Measurements from ENCODE around the gene SLC11A2. TPM values are rescaled to one million over a fixed set of nuclear protein-coding genes. Genes with fewer than 3 reads are reported as not detected.

SLC11A2 gene
- total and polyA plus RNA-seq, 2 experiments from 2014 or later: 19.4 to 48.9 TPM

DNA sequence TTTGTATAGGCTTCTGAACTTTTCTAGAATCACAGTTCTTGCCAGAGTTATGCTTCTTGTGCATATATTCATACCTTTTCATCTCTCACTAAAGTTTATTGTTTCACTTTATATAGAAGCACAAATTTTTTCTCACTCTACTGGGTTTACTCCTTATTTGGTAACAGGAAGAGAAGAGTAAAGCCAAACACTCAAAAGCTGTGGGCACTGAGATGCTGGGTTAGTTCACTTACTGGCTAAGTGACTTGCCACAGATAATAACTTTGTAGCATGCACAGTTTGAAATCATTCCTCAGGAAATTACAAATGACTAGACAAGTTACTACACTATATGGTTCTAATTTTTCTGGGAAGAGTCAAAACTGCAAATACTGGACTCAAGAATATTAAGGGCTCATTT is 66.1 kb downstream of the SLC11A2 start (continued):
- TF ChIP-seq NANOG (IDR thresholded peaks at IDR 0.05; ENCODE audit: borderline replicate concordance) (no peak), JUNB (IDR thresholded peaks at IDR 0.05; ENCODE audit: unreplicated experiment) (no peak), EZH2 (IDR thresholded peaks at IDR 0.05; ENCODE audit: low read depth, unreplicated experiment) (no peak), EZH2phosphoT487 (IDR thresholded peaks at IDR 0.05; ENCODE audit: unreplicated experiment) (no peak), CREB1 (CRISPR knock-in tag; IDR thresholded peaks at IDR 0.05; ENCODE audit: low read depth) (no peak), STAT1 (IDR thresholded peaks at IDR 0.05; ENCODE audit: unreplicated experiment) (no peak)

DNA sequence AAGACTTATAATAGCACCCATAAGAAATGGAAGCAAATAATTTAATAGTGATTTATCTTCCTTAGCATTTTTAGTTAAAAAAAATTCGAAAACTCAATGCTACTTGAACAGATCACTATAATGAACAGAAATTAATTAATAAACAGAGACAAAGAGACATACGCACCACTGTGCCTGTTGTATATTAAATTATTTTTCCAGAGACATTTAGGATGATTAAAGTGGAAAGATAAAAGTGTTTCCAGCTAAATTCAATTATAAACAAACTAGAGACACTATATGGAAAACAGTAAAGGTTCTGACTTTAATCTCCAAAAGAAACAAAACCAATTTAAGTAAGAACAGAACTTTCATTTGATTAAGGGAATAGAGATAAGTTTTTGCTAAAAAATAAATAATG is 70.5 kb downstream of the SLC11A2 start:
- Mint-ChIP-seq H3K27ac (no peak overlapping the region), H3K9me3 (no peaks in the 10 kb centered on the region; the same call in 2 of the 3 replicates), H3K36me3 (ENCODE audit: low read depth) (no peaks in the 10 kb centered on the region), H3K4me3 (no peak overlapping the region), H3K4me1 (peaks cover 3% of the 10 kb centered on the region; the same call in 1 of the 3 replicates), H3K27me3 (ENCODE audit: insufficient read depth, low read depth, poor library complexity) (peaks cover 5% of the 10 kb centered on the region)
- Histone ChIP-seq H3K79me2 (replicated peaks; ENCODE audit: insufficient read depth) (no peaks in the 10 kb centered on the region), H3K27me3 (ENCODE audit: insufficient read depth) (no peaks in the 10 kb centered on the region), H3K27ac (ENCODE audit: low read depth) (no peak overlapping the region), H3K4me3 (no peak overlapping the region), H3K4me1 (ENCODE audit: insufficient read depth) (no peaks in the 10 kb centered on the region), H3F3A (replicated peaks; ENCODE audit: low read depth) (no peaks in the 10 kb centered on the region), H4K20me1 (replicated peaks; ENCODE audit: insufficient read depth) (no peaks in the 10 kb centered on the region), H2AFZ (no peak overlapping the region), H3K9me2 (ENCODE audit: insufficient read depth) (no peaks in the 10 kb centered on the region), H3K4me2 (no peak overlapping the region), H3K36me3 (ENCODE audit: insufficient read depth) (no peaks in the 10 kb centered on the region)
- TF ChIP-seq EZH2phosphoT487 (IDR thresholded peaks at IDR 0.05; ENCODE audit: unreplicated experiment) (no peak), POLR2AphosphoS5 (IDR thresholded peaks at IDR 0.05; ENCODE audit: low read depth) (no peak), JUNB (IDR thresholded peaks at IDR 0.05; ENCODE audit: unreplicated experiment) (no peak), STAT1 (IDR thresholded peaks at IDR 0.05; ENCODE audit: unreplicated experiment) (no peak), EZH2 (IDR thresholded peaks at IDR 0.05; ENCODE audit: low read depth, unreplicated experiment) (no peak), ZNF114 (CRISPR knock-in tag; IDR thresholded peaks at IDR 0.05) (no peak)
- TF ChIP-seq, protein P1, sequence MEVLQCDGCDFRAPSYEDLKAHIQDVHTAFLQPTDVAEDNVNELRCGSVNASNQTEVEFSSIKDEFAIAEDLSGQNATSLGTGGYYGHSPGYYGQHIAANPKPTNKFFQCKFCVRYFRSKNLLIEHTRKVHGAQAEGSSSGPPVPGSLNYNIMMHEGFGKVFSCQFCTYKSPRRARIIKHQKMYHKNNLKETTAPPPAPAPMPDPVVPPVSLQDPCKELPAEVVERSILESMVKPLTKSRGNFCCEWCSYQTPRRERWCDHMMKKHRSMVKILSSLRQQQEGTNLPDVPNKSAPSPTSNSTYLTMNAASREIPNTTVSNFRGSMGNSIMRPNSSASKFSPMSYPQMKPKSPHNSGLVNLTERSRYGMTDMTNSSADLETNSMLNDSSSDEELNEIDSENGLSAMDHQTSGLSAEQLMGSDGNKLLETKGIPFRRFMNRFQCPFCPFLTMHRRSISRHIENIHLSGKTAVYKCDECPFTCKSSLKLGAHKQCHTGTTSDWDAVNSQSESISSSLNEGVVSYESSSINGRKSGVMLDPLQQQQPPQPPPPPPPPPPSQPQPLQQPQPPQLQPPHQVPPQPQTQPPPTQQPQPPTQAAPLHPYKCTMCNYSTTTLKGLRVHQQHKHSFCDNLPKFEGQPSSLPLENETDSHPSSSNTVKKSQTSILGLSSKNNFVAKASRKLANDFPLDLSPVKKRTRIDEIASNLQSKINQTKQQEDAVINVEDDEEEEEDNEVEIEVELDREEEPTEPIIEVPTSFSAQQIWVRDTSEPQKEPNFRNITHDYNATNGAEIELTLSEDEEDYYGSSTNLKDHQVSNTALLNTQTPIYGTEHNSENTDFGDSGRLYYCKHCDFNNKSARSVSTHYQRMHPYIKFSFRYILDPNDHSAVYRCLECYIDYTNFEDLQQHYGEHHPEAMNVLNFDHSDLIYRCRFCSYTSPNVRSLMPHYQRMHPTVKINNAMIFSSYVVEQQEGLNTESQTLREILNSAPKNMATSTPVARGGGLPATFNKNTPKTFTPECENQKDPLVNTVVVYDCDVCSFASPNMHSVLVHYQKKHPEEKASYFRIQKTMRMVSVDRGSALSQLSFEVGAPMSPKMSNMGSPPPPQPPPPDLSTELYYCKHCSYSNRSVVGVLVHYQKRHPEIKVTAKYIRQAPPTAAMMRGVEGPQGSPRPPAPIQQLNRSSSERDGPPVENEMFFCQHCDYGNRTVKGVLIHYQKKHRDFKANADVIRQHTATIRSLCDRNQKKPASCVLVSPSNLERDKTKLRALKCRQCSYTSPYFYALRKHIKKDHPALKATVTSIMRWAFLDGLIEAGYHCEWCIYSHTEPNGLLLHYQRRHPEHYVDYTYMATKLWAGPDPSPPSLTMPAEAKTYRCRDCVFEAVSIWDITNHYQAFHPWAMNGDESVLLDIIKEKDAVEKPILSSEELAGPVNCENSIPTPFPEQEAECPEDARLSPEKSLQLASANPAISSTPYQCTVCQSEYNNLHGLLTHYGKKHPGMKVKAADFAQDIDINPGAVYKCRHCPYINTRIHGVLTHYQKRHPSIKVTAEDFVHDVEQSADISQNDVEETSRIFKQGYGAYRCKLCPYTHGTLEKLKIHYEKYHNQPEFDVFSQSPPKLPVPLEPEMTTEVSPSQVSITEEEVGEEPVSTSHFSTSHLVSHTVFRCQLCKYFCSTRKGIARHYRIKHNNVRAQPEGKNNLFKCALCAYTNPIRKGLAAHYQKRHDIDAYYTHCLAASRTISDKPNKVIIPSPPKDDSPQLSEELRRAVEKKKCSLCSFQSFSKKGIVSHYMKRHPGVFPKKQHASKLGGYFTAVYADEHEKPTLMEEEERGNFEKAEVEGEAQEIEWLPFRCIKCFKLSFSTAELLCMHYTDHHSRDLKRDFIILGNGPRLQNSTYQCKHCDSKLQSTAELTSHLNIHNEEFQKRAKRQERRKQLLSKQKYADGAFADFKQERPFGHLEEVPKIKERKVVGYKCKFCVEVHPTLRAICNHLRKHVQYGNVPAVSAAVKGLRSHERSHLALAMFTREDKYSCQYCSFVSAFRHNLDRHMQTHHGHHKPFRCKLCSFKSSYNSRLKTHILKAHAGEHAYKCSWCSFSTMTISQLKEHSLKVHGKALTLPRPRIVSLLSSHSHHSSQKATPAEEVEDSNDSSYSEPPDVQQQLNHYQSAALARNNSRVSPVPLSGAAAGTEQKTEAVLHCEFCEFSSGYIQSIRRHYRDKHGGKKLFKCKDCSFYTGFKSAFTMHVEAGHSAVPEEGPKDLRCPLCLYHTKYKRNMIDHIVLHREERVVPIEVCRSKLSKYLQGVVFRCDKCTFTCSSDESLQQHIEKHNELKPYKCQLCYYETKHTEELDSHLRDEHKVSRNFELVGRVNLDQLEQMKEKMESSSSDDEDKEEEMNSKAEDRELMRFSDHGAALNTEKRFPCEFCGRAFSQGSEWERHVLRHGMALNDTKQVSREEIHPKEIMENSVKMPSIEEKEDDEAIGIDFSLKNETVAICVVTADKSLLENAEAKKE (CRISPR knock-in tag; IDR thresholded peaks at IDR 0.05): no peak
- TF ChIP-seq, protein P2, sequence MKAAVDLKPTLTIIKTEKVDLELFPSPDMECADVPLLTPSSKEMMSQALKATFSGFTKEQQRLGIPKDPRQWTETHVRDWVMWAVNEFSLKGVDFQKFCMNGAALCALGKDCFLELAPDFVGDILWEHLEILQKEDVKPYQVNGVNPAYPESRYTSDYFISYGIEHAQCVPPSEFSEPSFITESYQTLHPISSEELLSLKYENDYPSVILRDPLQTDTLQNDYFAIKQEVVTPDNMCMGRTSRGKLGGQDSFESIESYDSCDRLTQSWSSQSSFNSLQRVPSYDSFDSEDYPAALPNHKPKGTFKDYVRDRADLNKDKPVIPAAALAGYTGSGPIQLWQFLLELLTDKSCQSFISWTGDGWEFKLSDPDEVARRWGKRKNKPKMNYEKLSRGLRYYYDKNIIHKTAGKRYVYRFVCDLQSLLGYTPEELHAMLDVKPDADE (IDR thresholded peaks at IDR 0.05): no peak
- TF ChIP-seq, protein P3, sequence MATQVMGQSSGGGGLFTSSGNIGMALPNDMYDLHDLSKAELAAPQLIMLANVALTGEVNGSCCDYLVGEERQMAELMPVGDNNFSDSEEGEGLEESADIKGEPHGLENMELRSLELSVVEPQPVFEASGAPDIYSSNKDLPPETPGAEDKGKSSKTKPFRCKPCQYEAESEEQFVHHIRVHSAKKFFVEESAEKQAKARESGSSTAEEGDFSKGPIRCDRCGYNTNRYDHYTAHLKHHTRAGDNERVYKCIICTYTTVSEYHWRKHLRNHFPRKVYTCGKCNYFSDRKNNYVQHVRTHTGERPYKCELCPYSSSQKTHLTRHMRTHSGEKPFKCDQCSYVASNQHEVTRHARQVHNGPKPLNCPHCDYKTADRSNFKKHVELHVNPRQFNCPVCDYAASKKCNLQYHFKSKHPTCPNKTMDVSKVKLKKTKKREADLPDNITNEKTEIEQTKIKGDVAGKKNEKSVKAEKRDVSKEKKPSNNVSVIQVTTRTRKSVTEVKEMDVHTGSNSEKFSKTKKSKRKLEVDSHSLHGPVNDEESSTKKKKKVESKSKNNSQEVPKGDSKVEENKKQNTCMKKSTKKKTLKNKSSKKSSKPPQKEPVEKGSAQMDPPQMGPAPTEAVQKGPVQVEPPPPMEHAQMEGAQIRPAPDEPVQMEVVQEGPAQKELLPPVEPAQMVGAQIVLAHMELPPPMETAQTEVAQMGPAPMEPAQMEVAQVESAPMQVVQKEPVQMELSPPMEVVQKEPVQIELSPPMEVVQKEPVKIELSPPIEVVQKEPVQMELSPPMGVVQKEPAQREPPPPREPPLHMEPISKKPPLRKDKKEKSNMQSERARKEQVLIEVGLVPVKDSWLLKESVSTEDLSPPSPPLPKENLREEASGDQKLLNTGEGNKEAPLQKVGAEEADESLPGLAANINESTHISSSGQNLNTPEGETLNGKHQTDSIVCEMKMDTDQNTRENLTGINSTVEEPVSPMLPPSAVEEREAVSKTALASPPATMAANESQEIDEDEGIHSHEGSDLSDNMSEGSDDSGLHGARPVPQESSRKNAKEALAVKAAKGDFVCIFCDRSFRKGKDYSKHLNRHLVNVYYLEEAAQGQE (IDR thresholded peaks at IDR 0.05; ENCODE audit: unreplicated experiment): no peak
- TF ChIP-seq, protein P4, sequence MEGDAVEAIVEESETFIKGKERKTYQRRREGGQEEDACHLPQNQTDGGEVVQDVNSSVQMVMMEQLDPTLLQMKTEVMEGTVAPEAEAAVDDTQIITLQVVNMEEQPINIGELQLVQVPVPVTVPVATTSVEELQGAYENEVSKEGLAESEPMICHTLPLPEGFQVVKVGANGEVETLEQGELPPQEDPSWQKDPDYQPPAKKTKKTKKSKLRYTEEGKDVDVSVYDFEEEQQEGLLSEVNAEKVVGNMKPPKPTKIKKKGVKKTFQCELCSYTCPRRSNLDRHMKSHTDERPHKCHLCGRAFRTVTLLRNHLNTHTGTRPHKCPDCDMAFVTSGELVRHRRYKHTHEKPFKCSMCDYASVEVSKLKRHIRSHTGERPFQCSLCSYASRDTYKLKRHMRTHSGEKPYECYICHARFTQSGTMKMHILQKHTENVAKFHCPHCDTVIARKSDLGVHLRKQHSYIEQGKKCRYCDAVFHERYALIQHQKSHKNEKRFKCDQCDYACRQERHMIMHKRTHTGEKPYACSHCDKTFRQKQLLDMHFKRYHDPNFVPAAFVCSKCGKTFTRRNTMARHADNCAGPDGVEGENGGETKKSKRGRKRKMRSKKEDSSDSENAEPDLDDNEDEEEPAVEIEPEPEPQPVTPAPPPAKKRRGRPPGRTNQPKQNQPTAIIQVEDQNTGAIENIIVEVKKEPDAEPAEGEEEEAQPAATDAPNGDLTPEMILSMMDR (conservative IDR thresholded peaks at IDR 0.05; ENCODE audit: low read depth in 2 of 2): no peak
- DNase-seq (ENCODE audit: low spot score): no peak
- no peak for ATAC-seq

Measured in GM23338 (cell line).